HCT116 (cell line): Measurements from ENCODE around the gene SRRT. TPM values are rescaled to one million over a fixed set of nuclear protein-coding genes. Genes with fewer than 3 reads are reported as not detected.

Source experiments
- ATAC-seq: fragments of 200-7000 bp; cut with Tn5 transposase; 2 replicates; pipeline ENCODE4 v1.9.1; 2020; ENCODE audit warnings: mild to moderate bottlenecking, moderate library complexity
- BruUV-seq: library from RNA; stranded (reverse); fragments of 400-500 nt; replicated peaks from 2 replicates; lab custom pipeline; 2021; lab: Mats Ljungman, UMichigan
- CTCF ChIA-PET: fragments of 300-600 bp; sonication (Branson Sonifier 250); formaldehyde crosslinking; loops from one replicate; lab custom pipeline; 2021; ENCODE audit warnings: antibody characterized with exemption; lab: Charles Lee
- POLR2A ChIA-PET: fragments of 300-600, 350-600 bp; sonication (Branson Sonifier 250); formaldehyde crosslinking; loops from one replicate; lab custom pipeline; 2021; ENCODE audit warnings: antibody characterized with exemption; lab: Charles Lee
- RAD21 ChIA-PET, 2 experiments: fragments of 300-600 bp; sonication (Branson Sonifier 250); formaldehyde crosslinking; loops; one replicate each; lab custom pipeline; 2023; ENCODE audit warnings: low total read pairs in 2 of 2; ENCODE audit not compliant: uncharacterized antibody in 2 of 2, unreplicated experiment in 2 of 2, low non-redundant PET in 1 of 2; lab: Charles Lee
- DNase-seq: peaks from one replicate; pipeline ENCODE4 v3.0.0-alpha.2; 2010; ENCODE audit warnings: low read depth, low spot score
- H2AFZ ChIP-seq: fragments of 200-600 bp; shearing (Covaris generic), sonication (generic); 2 replicates; pipeline ENCODE4 v1.6.1; 2017; ENCODE audit warnings: low read depth, mixed run types, mixed read lengths, antibody characterized with exemption, low read length; ENCODE audit not compliant: poor library complexity, severe bottlenecking
- H3K27ac ChIP-seq: 2 replicates; pipeline ENCODE4 v1.5.1; 2012; ENCODE audit warnings: low read depth, low read length
- H3K27me3 ChIP-seq: fragments of 200-600 bp; sonication (generic); 2 replicates; pipeline ENCODE4 v1.6.1; 2016; ENCODE audit warnings: mixed run types, low read length, mixed read lengths; ENCODE audit not compliant: insufficient read depth
- H3K36me3 ChIP-seq, 2 experiments: fragments of 200-500 bp in 1 of 2; fragments of 200-600 bp in 1 of 2; sonication (Bioruptor generic) in 1 of 2; sonication (generic) in 1 of 2; 2 replicates each; pipeline versions ENCODE4 v1.5.1 to v1.6.1; 2014 to 2016; ENCODE audit warnings: low read length in 2 of 2, inconsistent platforms in 1 of 2, mixed read lengths in 1 of 2, mixed run types in 1 of 2; ENCODE audit not compliant: insufficient read depth in 2 of 2, control insufficient read depth in 1 of 2
- H3K4me1 ChIP-seq, 2 experiments: fragments of 200-600 bp in 1 of 2; sonication (generic) in 1 of 2; 2 replicates each; pipeline versions ENCODE4 v1.5.1 to v1.6.1; 2012 to 2017; ENCODE audit warnings: low read length in 2 of 2, inconsistent platforms in 1 of 2, mild to moderate bottlenecking in 1 of 2, mixed read lengths in 1 of 2, mixed run types in 1 of 2, moderate library complexity in 1 of 2; ENCODE audit not compliant: insufficient read depth in 2 of 2, control insufficient read depth in 1 of 2
- H3K4me2 ChIP-seq: fragments of 200-600 bp; sonication (generic); 2 replicates; pipeline ENCODE4 v1.6.1; 2017; ENCODE audit warnings: mixed run types, low read length, mixed read lengths
- H3K4me3 ChIP-seq, 2 experiments: fragments of 200-600 bp in 1 of 2; sonication (generic) in 1 of 2; replicated peaks in 1 of 2; 2 replicates each; pipeline ENCODE4 v1.5.1; 2011 to 2016; ENCODE audit warnings: low read length in 2 of 2, control low read depth in 1 of 2, low read depth in 1 of 2, mild to moderate bottlenecking in 1 of 2, mixed read lengths in 1 of 2, mixed run types in 1 of 2
- H3K79me2 ChIP-seq: fragments of 200-600 bp; sonication (generic); 2 replicates; pipeline ENCODE4 v1.6.1; 2017; ENCODE audit warnings: mild to moderate bottlenecking, mixed run types, low read length, moderate library complexity, mixed read lengths; ENCODE audit not compliant: insufficient read depth
- H3K9ac ChIP-seq: fragments of 200-600 bp; sonication (generic); 2 replicates; pipeline ENCODE4 v1.6.1; 2016; ENCODE audit warnings: low read length, mixed read lengths
- H3K9me2 ChIP-seq: fragments of 200-600 bp; sonication (generic), shearing (Covaris generic); 2 replicates; pipeline ENCODE4 v1.6.1; 2017; ENCODE audit warnings: mixed run types, mild to moderate bottlenecking, moderate library complexity; ENCODE audit not compliant: insufficient read depth
- H3K9me3 ChIP-seq, 2 experiments: fragments of 200-500 bp in 1 of 2; fragments of 200-600 bp in 1 of 2; sonication (Bioruptor generic) in 1 of 2; sonication (generic) in 1 of 2; 2 replicates each; pipeline ENCODE4 v1.6.1; 2014 to 2017; ENCODE audit warnings: low read length in 2 of 2, mixed read lengths in 2 of 2, inconsistent platforms in 1 of 2, low read depth in 1 of 2, mild to moderate bottlenecking in 1 of 2, mixed run types in 1 of 2, moderate library complexity in 1 of 2; ENCODE audit not compliant: control insufficient read depth in 1 of 2, insufficient read depth in 1 of 2
- H4K20me1 ChIP-seq: fragments of 200-600 bp; sonication (generic), shearing (Covaris generic); 2 replicates; pipeline ENCODE4 v1.6.1; 2017; ENCODE audit warnings: mixed run types, mild to moderate bottlenecking, moderate library complexity; ENCODE audit not compliant: insufficient read depth
- CBX3 ChIP-seq: IDR thresholded peaks from 2 replicates; pipeline ENCODE4 v1.6.1; 2012; ENCODE audit warnings: low read depth
- CEBPB ChIP-seq: IDR thresholded peaks from 2 replicates; pipeline ENCODE4 v1.6.1; 2012; ENCODE audit warnings: low read depth
- ELF1 ChIP-seq: IDR thresholded peaks from 2 replicates; pipeline ENCODE4 v1.6.1; 2012; ENCODE audit warnings: low read depth, borderline replicate concordance
- EZH2phosphoT487 ChIP-seq: fragments of 200-600 bp; IDR thresholded peaks from 2 replicates; pipeline ENCODE4 v1.6.1; 2018; ENCODE audit warnings: antibody characterized with exemption, borderline replicate concordance
- POLR2A ChIP-seq: IDR thresholded peaks from 2 replicates; pipeline ENCODE4 v1.7.0; 2011; ENCODE audit warnings: borderline replicate concordance; ENCODE audit not compliant: insufficient read depth, insufficient read length; ENCODE audit errors: extremely low read depth
- POLR2AphosphoS5 ChIP-seq: IDR thresholded peaks from 2 replicates; pipeline ENCODE4 v1.6.1; 2011; ENCODE audit warnings: mild to moderate bottlenecking, low read depth, low read length, moderate library complexity
- RAD21 ChIP-seq: IDR thresholded peaks from 2 replicates; pipeline ENCODE4 v1.6.1; 2012; ENCODE audit warnings: low read depth, mild to moderate bottlenecking
- SP1 ChIP-seq: IDR thresholded peaks from 2 replicates; pipeline ENCODE4 v1.6.1; 2012; ENCODE audit warnings: low read depth
- SRF ChIP-seq: IDR thresholded peaks from 2 replicates; pipeline ENCODE4 v1.6.1; 2012; ENCODE audit warnings: low read depth
- TCF7L2 ChIP-seq: IDR thresholded peaks from 2 replicates; pipeline ENCODE4 v1.7.0; 2011; ENCODE audit warnings: borderline replicate concordance, inconsistent platforms; ENCODE audit not compliant: insufficient read depth, insufficient read length; ENCODE audit errors: extremely low read depth
- YY1 ChIP-seq: IDR thresholded peaks from 2 replicates; pipeline ENCODE4 v1.6.1; 2011; ENCODE audit warnings: low read length, low read depth, moderate library complexity, mild to moderate bottlenecking; ENCODE audit not compliant: insufficient replicate concordance; ENCODE audit errors: extremely low read depth
- ZFX ChIP-seq: fragments of 450-650 bp; IDR thresholded peaks from 2 replicates; pipeline ENCODE4 v1.6.1; 2017
- ZNF274 ChIP-seq: fragments of 200-500 bp; sonication (Bioruptor generic); IDR thresholded peaks from 2 replicates; pipeline ENCODE4 v1.6.1; 2014; ENCODE audit warnings: mild to moderate bottlenecking, low read depth, low read length, inconsistent platforms
- intact Hi-C: fragments of 100-400 bp; cut with micrococcal nuclease; formaldehyde crosslinking; loops from 2 replicates; pipeline ENCODE4 v1.10.0; 2022
- total RNA-seq: library from RNA; stranded (reverse); gene quantifications from one replicate; pipeline ENCODE4 v1.2.1, GENCODE V29; 2021; ENCODE audit not compliant: unreplicated experiment
- TF ChIP-seq, protein P1 (sequence below), 3 experiments: fragments of 200-600 bp in 1 of 3; sonication (generic) in 1 of 3; IDR thresholded peaks in 2 of 3; conservative IDR thresholded peaks in 1 of 3; 2 replicates each; pipeline ENCODE4 v1.5.1; 2012 to 2017; ENCODE audit warnings: low read depth in 2 of 3, low read length in 2 of 3, antibody characterized with exemption in 1 of 3, borderline replicate concordance in 1 of 3, control low read depth in 1 of 3, mild to moderate bottlenecking in 1 of 3, mixed read lengths in 1 of 3, mixed run types in 1 of 3, moderate library complexity in 1 of 3; ENCODE audit not compliant: insufficient read depth in 1 of 3
- TF ChIP-seq, protein P2 (sequence below): IDR thresholded peaks from 2 replicates; pipeline ENCODE4 v1.6.1; 2012
- TF ChIP-seq, protein P3 (sequence below): IDR thresholded peaks from 2 replicates; pipeline ENCODE4 v1.6.1; 2012; ENCODE audit warnings: low read depth

Gene SRRT
- total RNA-seq, 1 experiment from 2014 or later, result 252 TPM

- TF ChIP-seq, protein P1, sequence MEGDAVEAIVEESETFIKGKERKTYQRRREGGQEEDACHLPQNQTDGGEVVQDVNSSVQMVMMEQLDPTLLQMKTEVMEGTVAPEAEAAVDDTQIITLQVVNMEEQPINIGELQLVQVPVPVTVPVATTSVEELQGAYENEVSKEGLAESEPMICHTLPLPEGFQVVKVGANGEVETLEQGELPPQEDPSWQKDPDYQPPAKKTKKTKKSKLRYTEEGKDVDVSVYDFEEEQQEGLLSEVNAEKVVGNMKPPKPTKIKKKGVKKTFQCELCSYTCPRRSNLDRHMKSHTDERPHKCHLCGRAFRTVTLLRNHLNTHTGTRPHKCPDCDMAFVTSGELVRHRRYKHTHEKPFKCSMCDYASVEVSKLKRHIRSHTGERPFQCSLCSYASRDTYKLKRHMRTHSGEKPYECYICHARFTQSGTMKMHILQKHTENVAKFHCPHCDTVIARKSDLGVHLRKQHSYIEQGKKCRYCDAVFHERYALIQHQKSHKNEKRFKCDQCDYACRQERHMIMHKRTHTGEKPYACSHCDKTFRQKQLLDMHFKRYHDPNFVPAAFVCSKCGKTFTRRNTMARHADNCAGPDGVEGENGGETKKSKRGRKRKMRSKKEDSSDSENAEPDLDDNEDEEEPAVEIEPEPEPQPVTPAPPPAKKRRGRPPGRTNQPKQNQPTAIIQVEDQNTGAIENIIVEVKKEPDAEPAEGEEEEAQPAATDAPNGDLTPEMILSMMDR (IDR thresholded peaks at IDR 0.05 in 2 of 3, conservative IDR thresholded peaks at IDR 0.05 in 1 of 3; ENCODE audit: borderline replicate concordance in 1 of 3, insufficient read depth in 1 of 3, low read depth in 2 of 3, low read length in 2 of 3), result no peak
- no peak for TF ChIP-seq CBX3
- TF ChIP-seq ZNF274, result no peak
- TF ChIP-seq, protein P2, sequence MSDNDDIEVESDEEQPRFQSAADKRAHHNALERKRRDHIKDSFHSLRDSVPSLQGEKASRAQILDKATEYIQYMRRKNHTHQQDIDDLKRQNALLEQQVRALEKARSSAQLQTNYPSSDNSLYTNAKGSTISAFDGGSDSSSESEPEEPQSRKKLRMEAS, result no peak
- TF ChIP-seq SRF, result no peak
- no peak for TF ChIP-seq POLR2A
These were observed 13.3 kb upstream of the SRRT start (continued) for GRCh38 chr7:100861616-100861985.

DNA sequence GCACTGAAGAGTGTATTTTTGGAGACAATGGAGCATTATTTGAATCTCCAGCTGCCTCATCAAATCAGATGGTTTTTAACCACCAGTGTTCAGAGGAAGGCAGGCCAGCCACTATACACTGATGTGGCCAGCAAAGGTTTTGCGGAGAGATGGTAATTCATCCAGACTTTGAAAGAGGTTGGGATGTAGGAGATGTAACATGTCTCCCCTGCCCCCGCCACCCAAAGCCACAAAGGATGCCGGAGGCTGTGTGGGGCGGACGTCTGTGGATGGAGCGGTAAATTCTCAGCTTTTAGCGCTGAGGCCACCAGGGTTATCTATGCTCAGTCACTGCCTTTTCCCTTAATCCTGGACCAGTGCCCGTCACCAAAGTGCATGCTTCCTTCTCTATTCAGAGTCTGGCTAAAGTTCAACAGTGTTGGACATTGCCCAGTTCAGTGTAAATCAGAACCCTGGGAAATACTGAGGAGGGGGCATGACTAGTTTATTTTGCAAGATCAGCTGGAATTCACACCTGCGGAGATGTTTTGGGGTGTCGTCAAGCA, 11.4 kb upstream of the SRRT start:
- Histone ChIP-seq H3K4me1 (peaks cover 21 to 33% of the 10 kb centered on the region in 2 experiments), H3K9me3 (no peaks in the 10 kb centered on the region), H3K27me3 (no peaks in the 10 kb centered on the region), H3K9ac (no peak overlapping the region), H3K79me2 (peaks cover 15% of the 10 kb centered on the region), H2AFZ (no peak overlapping the region), H3K4me3 (no peak overlapping the region), H3K27ac (no peak overlapping the region), H3K36me3 (peaks cover 2 to 13% of the 10 kb centered on the region in 2 experiments; a peak in 3 of 4 replicates), H3K9me2 (no peaks in the 10 kb centered on the region), H3K4me2 (no peak overlapping the region), H4K20me1 (no peaks in the 10 kb centered on the region)
- ATAC-seq (no peak), DNase-seq (no peak)
- intact Hi-C loops, result no loop called here
- ChIA-PET POLR2A (no interaction called here), RAD21 (no interaction called here), CTCF (no interaction called here)
- no TSS peak for BruUV-seq
- TF ChIP-seq ZNF274 (no peak), POLR2A (no peak), SP1 (no peak), CBX3 (no peak), YY1 (no peak), POLR2AphosphoS5 (no peak), TCF7L2 (no peak), RAD21 (no peak), ZFX (no peak), ELF1 (no peak), EZH2phosphoT487 (no peak), SRF (no peak), CEBPB (no peak)
- TF ChIP-seq, protein P3, sequence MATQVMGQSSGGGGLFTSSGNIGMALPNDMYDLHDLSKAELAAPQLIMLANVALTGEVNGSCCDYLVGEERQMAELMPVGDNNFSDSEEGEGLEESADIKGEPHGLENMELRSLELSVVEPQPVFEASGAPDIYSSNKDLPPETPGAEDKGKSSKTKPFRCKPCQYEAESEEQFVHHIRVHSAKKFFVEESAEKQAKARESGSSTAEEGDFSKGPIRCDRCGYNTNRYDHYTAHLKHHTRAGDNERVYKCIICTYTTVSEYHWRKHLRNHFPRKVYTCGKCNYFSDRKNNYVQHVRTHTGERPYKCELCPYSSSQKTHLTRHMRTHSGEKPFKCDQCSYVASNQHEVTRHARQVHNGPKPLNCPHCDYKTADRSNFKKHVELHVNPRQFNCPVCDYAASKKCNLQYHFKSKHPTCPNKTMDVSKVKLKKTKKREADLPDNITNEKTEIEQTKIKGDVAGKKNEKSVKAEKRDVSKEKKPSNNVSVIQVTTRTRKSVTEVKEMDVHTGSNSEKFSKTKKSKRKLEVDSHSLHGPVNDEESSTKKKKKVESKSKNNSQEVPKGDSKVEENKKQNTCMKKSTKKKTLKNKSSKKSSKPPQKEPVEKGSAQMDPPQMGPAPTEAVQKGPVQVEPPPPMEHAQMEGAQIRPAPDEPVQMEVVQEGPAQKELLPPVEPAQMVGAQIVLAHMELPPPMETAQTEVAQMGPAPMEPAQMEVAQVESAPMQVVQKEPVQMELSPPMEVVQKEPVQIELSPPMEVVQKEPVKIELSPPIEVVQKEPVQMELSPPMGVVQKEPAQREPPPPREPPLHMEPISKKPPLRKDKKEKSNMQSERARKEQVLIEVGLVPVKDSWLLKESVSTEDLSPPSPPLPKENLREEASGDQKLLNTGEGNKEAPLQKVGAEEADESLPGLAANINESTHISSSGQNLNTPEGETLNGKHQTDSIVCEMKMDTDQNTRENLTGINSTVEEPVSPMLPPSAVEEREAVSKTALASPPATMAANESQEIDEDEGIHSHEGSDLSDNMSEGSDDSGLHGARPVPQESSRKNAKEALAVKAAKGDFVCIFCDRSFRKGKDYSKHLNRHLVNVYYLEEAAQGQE, result no peak
- TF ChIP-seq, protein P2, result no peak
- TF ChIP-seq, protein P1 (IDR thresholded peaks at IDR 0.05 in 2 of 3, conservative IDR thresholded peaks at IDR 0.05 in 1 of 3; ENCODE audit: borderline replicate concordance in 1 of 3, insufficient read depth in 1 of 3, low read depth in 2 of 3, low read length in 2 of 3), result no peak
